Glutamatergic neuron (in vitro differentiated cells): Measurements from ENCODE around the gene SPTLC3. TPM values are rescaled to one million over a fixed set of nuclear protein-coding genes. Genes with fewer than 3 reads are reported as not detected.

Source experiments
- DNase-seq: peaks from one replicate; pipeline ENCODE4 v3.0.0; 2022
- H3K27ac Mint-ChIP-seq: one replicate; pipeline ENCODE4 v1.8.0; 2020; ENCODE audit warnings: mild to moderate bottlenecking, mixed read lengths, inconsistent platforms; ENCODE audit not compliant: unreplicated experiment
- H3K27me3 Mint-ChIP-seq: one replicate; pipeline ENCODE4 v1.8.0; 2020; ENCODE audit warnings: mild to moderate bottlenecking, moderate library complexity, mixed read lengths, inconsistent platforms; ENCODE audit not compliant: unreplicated experiment
- H3K36me3 Mint-ChIP-seq: one replicate; pipeline ENCODE4 v1.8.0; 2020; ENCODE audit warnings: mild to moderate bottlenecking, mixed read lengths, inconsistent platforms; ENCODE audit not compliant: unreplicated experiment
- H3K4me1 Mint-ChIP-seq: one replicate; pipeline ENCODE4 v1.8.0; 2020; ENCODE audit warnings: mild to moderate bottlenecking, low read depth, mixed read lengths, inconsistent platforms; ENCODE audit not compliant: unreplicated experiment
- H3K4me3 Mint-ChIP-seq: one replicate; pipeline ENCODE4 v1.8.0; 2020; ENCODE audit warnings: mild to moderate bottlenecking, mixed read lengths, inconsistent platforms; ENCODE audit not compliant: unreplicated experiment
- H3K9me3 Mint-ChIP-seq: one replicate; pipeline ENCODE4 v1.8.0; 2020; ENCODE audit warnings: mild to moderate bottlenecking, moderate library complexity, mixed read lengths, inconsistent platforms; ENCODE audit not compliant: unreplicated experiment
- total RNA-seq: library from RNA; stranded (reverse); fragmentation: NEBNext Ultra II Directional; extraction: Animal tissue kit (Norgen Biotek cat#: 25700); gene quantifications from one replicate; pipeline ENCODE4 v1.2.1, GENCODE V29; 2021; ENCODE audit not compliant: unreplicated experiment
- TF ChIP-seq, protein P1 (sequence below): fragments of 200-600 bp; sonication (generic); IDR thresholded peaks from one replicate; pipeline ENCODE4 v1.5.0; 2021; ENCODE audit not compliant: partially characterized antibody, unreplicated experiment

Gene SPTLC3
- total RNA-seq, 1 donor from 2014 or later: not detected

DNA sequence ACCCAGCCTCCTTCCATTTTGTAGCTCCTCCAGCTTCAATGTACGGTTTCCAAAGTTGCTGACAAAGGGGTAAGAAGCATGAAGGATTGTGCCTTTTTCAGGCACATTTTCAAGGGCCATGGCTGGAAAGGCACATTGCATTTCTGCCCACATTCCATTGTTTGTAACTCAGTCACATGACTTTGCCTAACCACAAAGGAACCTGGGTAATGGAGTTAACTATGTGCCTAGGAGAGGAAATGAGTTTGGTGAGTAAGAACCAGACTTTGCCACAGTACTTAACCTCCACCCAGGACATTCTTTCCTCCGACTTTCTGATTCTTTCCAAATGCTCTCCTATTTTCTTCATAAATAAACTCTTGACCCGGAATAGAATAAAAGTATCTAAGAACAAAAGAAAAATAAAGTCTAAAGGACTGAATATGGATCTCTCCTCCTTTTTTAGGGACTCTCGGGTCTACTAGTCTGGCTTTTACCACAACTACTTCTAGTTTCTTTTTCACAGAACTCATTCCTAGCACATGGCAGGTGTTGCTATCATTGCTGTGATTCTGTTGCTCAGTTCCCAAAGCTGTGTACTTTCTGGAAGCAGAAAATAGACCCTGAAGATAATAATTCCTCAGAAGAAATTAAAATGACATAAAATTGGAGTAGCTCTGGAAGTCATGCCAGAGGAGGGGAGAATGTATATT, 130.8 kb downstream of the SPTLC3 start:
- H3K36me3 Mint-ChIP-seq: no peaks in the 10 kb centered on the region
- no peaks in the 10 kb centered on the region for H3K9me3 Mint-ChIP-seq
- TF ChIP-seq, protein P1, sequence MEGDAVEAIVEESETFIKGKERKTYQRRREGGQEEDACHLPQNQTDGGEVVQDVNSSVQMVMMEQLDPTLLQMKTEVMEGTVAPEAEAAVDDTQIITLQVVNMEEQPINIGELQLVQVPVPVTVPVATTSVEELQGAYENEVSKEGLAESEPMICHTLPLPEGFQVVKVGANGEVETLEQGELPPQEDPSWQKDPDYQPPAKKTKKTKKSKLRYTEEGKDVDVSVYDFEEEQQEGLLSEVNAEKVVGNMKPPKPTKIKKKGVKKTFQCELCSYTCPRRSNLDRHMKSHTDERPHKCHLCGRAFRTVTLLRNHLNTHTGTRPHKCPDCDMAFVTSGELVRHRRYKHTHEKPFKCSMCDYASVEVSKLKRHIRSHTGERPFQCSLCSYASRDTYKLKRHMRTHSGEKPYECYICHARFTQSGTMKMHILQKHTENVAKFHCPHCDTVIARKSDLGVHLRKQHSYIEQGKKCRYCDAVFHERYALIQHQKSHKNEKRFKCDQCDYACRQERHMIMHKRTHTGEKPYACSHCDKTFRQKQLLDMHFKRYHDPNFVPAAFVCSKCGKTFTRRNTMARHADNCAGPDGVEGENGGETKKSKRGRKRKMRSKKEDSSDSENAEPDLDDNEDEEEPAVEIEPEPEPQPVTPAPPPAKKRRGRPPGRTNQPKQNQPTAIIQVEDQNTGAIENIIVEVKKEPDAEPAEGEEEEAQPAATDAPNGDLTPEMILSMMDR: no peak
- H3K4me1 Mint-ChIP-seq: no peaks in the 10 kb centered on the region
- no peak overlapping the region for H3K27ac Mint-ChIP-seq
- no peak for DNase-seq
- no peak overlapping the region for H3K4me3 Mint-ChIP-seq
- no peaks in the 10 kb centered on the region for H3K27me3 Mint-ChIP-seq

DNA sequence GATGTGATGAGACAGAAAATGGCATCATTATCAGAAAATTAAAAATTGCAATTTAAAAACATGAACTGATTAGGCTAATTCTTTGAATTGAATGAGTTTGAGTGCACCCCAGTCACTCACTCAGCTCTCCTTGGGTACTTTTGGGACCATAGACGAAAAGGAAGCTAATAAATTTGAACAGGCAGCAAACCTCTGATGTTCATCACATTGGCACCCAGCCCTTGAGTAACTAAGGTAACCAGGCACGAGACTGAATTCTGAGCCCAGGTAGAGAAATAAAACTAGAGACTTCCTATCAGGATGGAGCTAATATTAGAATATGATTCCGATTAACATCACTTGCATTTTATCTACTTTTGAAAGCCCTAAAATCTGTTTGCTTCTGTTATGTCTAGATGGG, 131.4 kb downstream of the SPTLC3 start:
- TF ChIP-seq, protein P1: no peak
- Mint-ChIP-seq H3K27ac (no peak overlapping the region), H3K4me3 (no peak overlapping the region)

DNA sequence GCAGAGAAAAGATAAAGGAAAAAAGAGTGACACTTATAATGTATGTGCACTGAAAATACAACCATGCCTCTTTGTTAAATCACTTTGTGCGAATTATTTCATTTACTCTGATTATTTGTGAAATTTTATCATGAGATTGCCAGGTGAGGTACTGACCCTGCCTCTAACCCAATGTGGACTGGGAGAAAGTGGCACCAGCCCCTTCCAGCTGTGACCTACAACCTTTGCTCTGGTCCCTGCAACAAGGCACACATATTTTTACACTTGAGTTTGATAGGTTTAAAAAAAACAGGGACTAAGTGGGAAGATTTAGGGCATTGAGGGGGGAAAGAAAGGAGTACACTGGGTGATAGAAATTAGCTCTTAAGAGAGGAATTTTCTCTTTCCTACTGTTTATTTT, 132.0 kb downstream of the SPTLC3 start:
- H3K27me3 Mint-ChIP-seq: no peaks in the 10 kb centered on the region
- no peaks in the 10 kb centered on the region for H3K9me3 Mint-ChIP-seq
- H3K36me3 Mint-ChIP-seq: no peaks in the 10 kb centered on the region
- no peak for DNase-seq
- H3K4me1 Mint-ChIP-seq: no peaks in the 10 kb centered on the region
- H3K27ac Mint-ChIP-seq: no peak overlapping the region
- TF ChIP-seq, protein P1: no peak
- no peak overlapping the region for H3K4me3 Mint-ChIP-seq

More for the DNA sequence above, 131.4 kb downstream of the SPTLC3 start:
- Mint-ChIP-seq H3K4me1 (no peaks in the 10 kb centered on the region), H3K27me3 (no peaks in the 10 kb centered on the region), H3K36me3 (no peaks in the 10 kb centered on the region), H3K9me3 (no peaks in the 10 kb centered on the region)
- DNase-seq: no peak

DNA sequence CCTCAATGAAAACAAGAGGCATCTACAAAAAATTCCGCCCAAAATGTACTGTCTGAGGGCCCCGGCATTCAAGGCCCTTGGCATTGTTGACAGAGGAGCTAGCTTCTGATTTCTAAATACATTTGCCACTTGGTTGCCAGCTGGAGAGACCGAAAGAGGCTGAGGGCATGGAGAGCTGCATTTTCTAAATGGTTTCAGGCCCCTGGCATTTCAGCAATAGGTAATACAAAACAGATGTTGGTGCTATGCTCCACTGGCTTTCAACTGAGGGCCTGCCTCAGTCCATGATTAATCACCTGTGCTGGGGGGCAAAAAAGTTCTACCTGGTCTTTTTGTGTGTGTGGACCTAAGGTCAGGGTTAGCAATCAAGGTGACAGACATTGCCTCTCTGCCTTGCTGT, 132.8 kb downstream of the SPTLC3 start:
- no peak for DNase-seq
- H3K4me1 Mint-ChIP-seq: no peaks in the 10 kb centered on the region
- H3K27me3 Mint-ChIP-seq: no peaks in the 10 kb centered on the region
- H3K4me3 Mint-ChIP-seq: no peak overlapping the region
- no peaks in the 10 kb centered on the region for H3K36me3 Mint-ChIP-seq
- H3K9me3 Mint-ChIP-seq: no peaks in the 10 kb centered on the region
- TF ChIP-seq, protein P1: no peak
- no peak overlapping the region for H3K27ac Mint-ChIP-seq

DNA sequence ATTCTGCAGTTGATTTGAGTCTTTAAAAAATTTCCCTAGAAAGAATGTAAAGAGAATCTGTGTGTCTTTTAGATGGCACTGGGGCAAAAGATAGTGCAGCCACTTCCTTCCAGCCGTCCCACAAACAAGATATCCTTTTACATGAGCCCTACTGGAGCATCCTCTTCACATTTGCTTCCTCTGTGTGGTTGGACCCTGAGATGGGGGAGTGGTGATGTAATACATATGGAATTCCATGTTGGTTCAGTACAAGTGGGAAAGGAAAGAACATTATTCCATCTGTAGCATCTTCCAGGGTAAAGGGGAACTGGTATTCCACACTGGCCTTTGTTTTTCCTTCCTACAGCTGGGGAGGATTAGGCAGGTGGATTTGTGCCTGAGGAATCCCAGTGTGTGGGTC, 133.4 kb downstream of the SPTLC3 start:
- no peak overlapping the region for H3K4me3 Mint-ChIP-seq
- DNase-seq: no peak
- H3K27me3 Mint-ChIP-seq: no peaks in the 10 kb centered on the region
- TF ChIP-seq, protein P1: no peak
- no peaks in the 10 kb centered on the region for H3K4me1 Mint-ChIP-seq
- H3K36me3 Mint-ChIP-seq: no peaks in the 10 kb centered on the region
- no peaks in the 10 kb centered on the region for H3K9me3 Mint-ChIP-seq
- H3K27ac Mint-ChIP-seq: no peak overlapping the region
